ENCODE results near the gene BACH2. TPM values are rescaled to one million over a fixed set of nuclear protein-coding genes. Genes with fewer than 3 reads are reported as not detected.

The BACH2 gene
- total RNA-seq, 2 experiments from 2014 or later, result 30.3 to 31.1 TPM

DNA sequence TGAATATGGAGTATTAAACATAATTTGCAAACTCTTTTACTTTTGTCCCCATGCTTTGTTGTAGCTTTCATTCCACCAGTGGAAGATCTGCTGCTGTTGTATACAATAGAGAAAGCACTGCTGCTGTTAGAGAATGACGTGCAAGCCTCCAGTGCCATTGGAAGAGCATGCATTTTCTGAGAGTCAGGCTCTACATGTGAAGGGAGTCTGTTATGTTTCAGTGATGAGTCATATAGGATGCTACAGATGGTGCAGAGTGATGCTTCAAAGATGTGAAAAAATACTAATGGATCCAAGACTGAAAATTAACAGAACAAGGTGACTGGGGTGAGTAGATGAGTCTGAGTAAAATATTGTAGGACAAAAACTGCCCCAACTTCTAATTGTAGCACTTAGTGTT is 22.4 kb upstream of the BACH2 start:
- Mint-ChIP-seq H3K27me3 (peaks cover 10% of the 10 kb centered on the region), H3K36me3 (ENCODE audit: low read depth) (no peaks in the 10 kb centered on the region), H3K9me3 (no peaks in the 10 kb centered on the region), H3K27ac (no peak overlapping the region), H3K4me3 (no peak overlapping the region), H3K4me1 (peaks cover 10% of the 10 kb centered on the region)
- no peak for DNase-seq
- ChIA-PET POLR2A (no interaction called here), CTCF (interaction anchor here (1.9 kb wide), 1 partner anchor 75 kb away, joined by 5 read pairs; no protein-coding TSS in a partner anchor)

DNA sequence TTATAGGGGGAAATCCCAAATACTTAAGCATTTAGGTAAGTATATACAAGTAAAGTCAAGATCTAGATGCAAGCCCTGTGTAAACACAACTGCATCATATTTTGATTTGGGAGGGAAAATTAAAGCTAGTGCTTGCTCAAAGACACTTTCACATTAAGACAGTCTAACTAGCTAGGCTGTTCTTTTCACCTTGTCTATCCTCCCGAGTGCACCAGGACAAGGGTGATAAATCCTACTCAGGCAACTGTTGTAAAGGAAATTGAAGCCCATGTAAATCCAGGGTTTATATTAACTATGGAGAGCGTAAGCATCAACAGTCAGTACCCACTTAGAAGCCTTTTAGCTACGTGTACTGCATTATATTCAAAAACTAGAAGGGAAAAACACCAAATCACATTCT is 19.3 kb upstream of the BACH2 start:
- Mint-ChIP-seq H3K4me1 (peaks cover 10% of the 10 kb centered on the region), H3K36me3 (ENCODE audit: low read depth) (no peaks in the 10 kb centered on the region), H3K27me3 (peaks cover 18% of the 10 kb centered on the region), H3K9me3 (no peaks in the 10 kb centered on the region), H3K4me3 (no peak overlapping the region), H3K27ac (no peak overlapping the region)
- no peak for DNase-seq
- POLR2A ChIA-PET, result no interaction called here
- CTCF ChIA-PET, result no interaction called here

- DNase-seq, result no peak
- ChIA-PET CTCF (interaction anchor here (1.0 kb wide), 1 partner anchor 11 kb away, joined by 4 read pairs; no protein-coding TSS in a partner anchor), POLR2A (no interaction called here)
- Mint-ChIP-seq H3K4me1 (peaks cover 10% of the 10 kb centered on the region), H3K36me3 (ENCODE audit: low read depth) (no peaks in the 10 kb centered on the region), H3K4me3 (no peak overlapping the region), H3K27ac (no peak overlapping the region), H3K9me3 (no peaks in the 10 kb centered on the region), H3K27me3 (peaks cover 18% of the 10 kb centered on the region)
Observed at GRCh38 chr6:90315354-90315950, 18.8 kb upstream of the BACH2 start.

- DNase-seq, result no peak
- ChIA-PET POLR2A (no interaction called here), CTCF (interaction anchor here (1.0 kb wide), 1 partner anchor 10 kb away, joined by 4 read pairs; no protein-coding TSS in a partner anchor)
- Mint-ChIP-seq H3K4me1 (peaks cover 6% of the 10 kb centered on the region), H3K36me3 (ENCODE audit: low read depth) (no peaks in the 10 kb centered on the region), H3K9me3 (no peaks in the 10 kb centered on the region), H3K4me3 (no peak overlapping the region), H3K27ac (no peak overlapping the region), H3K27me3 (peaks cover 20% of the 10 kb centered on the region)
Observed at GRCh38 chr6:90314514-90314913, 17.9 kb upstream of the BACH2 start.

GRCh38 chr6:90311569-90311968 is 14.9 kb upstream of the BACH2 start:
- Mint-ChIP-seq H3K4me1 (no peaks in the 10 kb centered on the region), H3K4me3 (no peak overlapping the region), H3K27ac (no peak overlapping the region), H3K27me3 (peaks cover 28% of the 10 kb centered on the region), H3K36me3 (ENCODE audit: low read depth) (no peaks in the 10 kb centered on the region), H3K9me3 (no peaks in the 10 kb centered on the region)
- CTCF ChIA-PET, result no interaction called here
- no peak for DNase-seq
- POLR2A ChIA-PET, result no interaction called here

GRCh38 chr6:90305800-90306448 is 9.3 kb upstream of the BACH2 start:
- ChIA-PET POLR2A (no interaction called here), CTCF (no interaction called here)
- H3K9me3 Mint-ChIP-seq, result no peaks in the 10 kb centered on the region
- no peaks in the 10 kb centered on the region for H3K36me3 Mint-ChIP-seq (ENCODE audit: low read depth)
- H3K4me3 Mint-ChIP-seq, result no peak overlapping the region
- no peaks in the 10 kb centered on the region for H3K4me1 Mint-ChIP-seq
- H3K27ac Mint-ChIP-seq, result no peak overlapping the region
- H3K27me3 Mint-ChIP-seq, result peaks cover 44% of the 10 kb centered on the region
- DNase-seq, result no peak

GRCh38 chr6:90304308-90304707 is 7.7 kb upstream of the BACH2 start:
- Mint-ChIP-seq H3K27me3 (peaks cover 54% of the 10 kb centered on the region), H3K36me3 (ENCODE audit: low read depth) (no peaks in the 10 kb centered on the region), H3K4me3 (no peak overlapping the region), H3K4me1 (no peaks in the 10 kb centered on the region), H3K9me3 (no peaks in the 10 kb centered on the region), H3K27ac (no peak overlapping the region)
- ChIA-PET CTCF (interaction anchor here (1.0 to 1.7 kb wide), 2 partner anchors 11 to 16 kb away, joined by 3 to 4 read pairs; no protein-coding TSS in a partner anchor), POLR2A (interaction anchor here (1.3 kb wide), 1 partner anchor 9 kb away, joined by 4 read pairs; no protein-coding TSS in a partner anchor)
- no peak for DNase-seq

- Mint-ChIP-seq H3K4me3 (no peak overlapping the region), H3K27me3 (peaks cover 65% of the 10 kb centered on the region), H3K27ac (no peak overlapping the region), H3K4me1 (no peaks in the 10 kb centered on the region), H3K36me3 (ENCODE audit: low read depth) (no peaks in the 10 kb centered on the region), H3K9me3 (no peaks in the 10 kb centered on the region)
- DNase-seq, result no peak
- POLR2A ChIA-PET, result no interaction called here
- CTCF ChIA-PET, result interaction anchor here (1.1 kb wide), 1 partner anchor 90 kb away, joined by 5 read pairs; no protein-coding TSS in a partner anchor
Observed at GRCh38 chr6:90303039-90303438, 6.4 kb upstream of the BACH2 start.

GRCh38 chr6:90302320-90302719 is 5.7 kb upstream of the BACH2 start:
- no peak overlapping the region for H3K27ac Mint-ChIP-seq
- H3K9me3 Mint-ChIP-seq, result no peaks in the 10 kb centered on the region
- H3K36me3 Mint-ChIP-seq (ENCODE audit: low read depth), result no peaks in the 10 kb centered on the region
- ChIA-PET POLR2A (no interaction called here), CTCF (no interaction called here)
- DNase-seq, result no peak
- H3K4me1 Mint-ChIP-seq, result no peaks in the 10 kb centered on the region
- no peak overlapping the region for H3K4me3 Mint-ChIP-seq
- peaks cover 69% of the 10 kb centered on the region for H3K27me3 Mint-ChIP-seq

DNA sequence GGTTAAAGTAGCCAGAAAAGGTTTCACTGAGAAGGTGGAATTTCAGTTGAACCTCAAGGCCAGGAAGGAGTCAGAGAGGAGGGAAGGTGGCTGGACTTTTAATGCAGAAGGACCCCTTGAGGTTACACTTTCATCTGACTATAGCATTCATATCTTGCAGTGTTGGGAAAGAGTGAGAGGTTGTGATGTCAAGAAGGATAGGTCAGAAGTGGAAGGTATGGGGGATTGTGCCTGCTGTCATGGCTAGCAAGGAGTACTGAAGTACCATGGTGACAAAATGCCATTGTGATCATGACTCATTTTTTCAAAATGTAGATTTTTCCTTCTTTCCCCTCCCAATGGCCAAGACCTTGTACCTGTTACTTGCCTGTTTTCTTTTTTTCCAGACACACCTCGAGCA is 5.2 kb upstream of the BACH2 start:
- Mint-ChIP-seq H3K4me3 (no peak overlapping the region), H3K36me3 (ENCODE audit: low read depth) (no peaks in the 10 kb centered on the region), H3K27ac (no peak overlapping the region), H3K27me3 (peaks cover 65% of the 10 kb centered on the region), H3K4me1 (no peaks in the 10 kb centered on the region), H3K9me3 (no peaks in the 10 kb centered on the region)
- no peak for DNase-seq
- ChIA-PET CTCF (no interaction called here), POLR2A (no interaction called here)

DNA sequence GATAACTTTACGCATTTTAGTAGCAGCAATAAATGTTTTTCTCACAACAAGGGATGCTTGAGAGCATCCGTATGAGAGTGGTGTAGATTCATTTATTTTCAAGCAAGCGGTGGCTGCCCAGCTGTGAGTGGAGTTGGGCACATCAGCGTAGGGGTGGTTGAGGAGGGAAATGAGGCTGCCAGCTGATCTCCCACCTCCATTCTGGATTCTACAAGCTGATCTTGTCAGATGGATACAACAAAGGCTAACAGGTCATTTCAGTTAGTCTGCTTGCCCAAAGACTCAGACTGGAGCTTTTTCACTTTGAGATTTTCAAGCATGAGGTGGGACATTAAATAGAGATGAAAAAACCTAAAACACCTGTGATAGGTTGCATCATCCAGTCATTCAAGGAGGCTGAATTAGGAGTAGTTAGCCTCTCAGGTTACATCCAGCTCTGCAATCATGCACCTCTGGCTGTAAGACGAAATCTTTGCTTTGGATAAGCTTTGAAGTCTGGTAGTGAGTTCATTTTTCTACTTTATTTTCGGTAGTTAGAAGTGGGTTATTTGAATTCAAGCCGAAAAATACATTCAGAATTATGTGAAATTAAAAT is 1.9 kb upstream of the BACH2 start:
- H3K27ac Mint-ChIP-seq, result no peak overlapping the region
- ChIA-PET CTCF (interaction anchor here (1.2 to 1.6 kb wide), 5 partner anchors 10 to 180 kb away, joined by 3 to 6 read pairs (median 4); no protein-coding TSS in a partner anchor), POLR2A (interaction anchor here (1.7 to 5.9 kb wide), 2 partner anchors 12 to 104 kb away, joined by 5 to 101 read pairs; no protein-coding TSS in a partner anchor)
- no peak for DNase-seq
- peaks cover 13% of the 10 kb centered on the region for H3K4me1 Mint-ChIP-seq
- H3K9me3 Mint-ChIP-seq, result no peaks in the 10 kb centered on the region
- no peak overlapping the region for H3K4me3 Mint-ChIP-seq
- H3K27me3 Mint-ChIP-seq, result peaks cover 53% of the 10 kb centered on the region
- peaks cover 8% of the 10 kb centered on the region for H3K36me3 Mint-ChIP-seq (ENCODE audit: low read depth)

DNA sequence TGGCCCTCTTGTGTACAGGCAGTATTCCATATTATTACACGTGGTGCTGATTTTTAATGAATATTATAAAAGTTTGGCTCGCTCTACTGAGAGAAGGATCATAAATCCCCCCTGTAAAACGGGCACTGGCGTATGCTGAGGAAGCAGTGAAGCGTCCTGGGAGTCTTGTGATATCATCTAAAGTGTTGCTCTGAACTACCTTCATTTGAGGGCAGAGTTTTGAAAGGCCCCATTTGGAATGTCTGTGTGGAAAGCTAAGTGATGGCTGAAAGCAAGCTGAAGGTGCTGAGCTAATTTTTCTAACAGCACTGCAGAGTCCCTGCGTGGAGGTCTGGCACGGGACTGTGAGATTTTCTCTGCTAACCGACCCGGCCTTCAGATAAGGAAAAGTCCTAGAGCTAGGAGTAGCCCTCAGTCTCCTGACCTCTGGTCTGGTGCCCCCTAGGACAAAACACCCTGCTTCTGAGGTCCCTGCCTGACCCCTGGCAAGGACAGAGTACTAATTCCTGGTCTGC is 1.3 kb upstream of the BACH2 start:
- Mint-ChIP-seq H3K27ac (no peak overlapping the region), H3K36me3 (ENCODE audit: low read depth) (peaks cover 8% of the 10 kb centered on the region), H3K27me3 (peaks cover 47% of the 10 kb centered on the region), H3K4me3 (peak overlapping the region; percentile 60), H3K4me1 (peaks cover 19% of the 10 kb centered on the region), H3K9me3 (no peaks in the 10 kb centered on the region)
- POLR2A ChIA-PET, result interaction anchor here (1.7 to 6.2 kb wide), 3 partner anchors 12 to 176 kb away, joined by 5 to 101 read pairs (median 76); no protein-coding TSS in a partner anchor
- DNase-seq, result no peak
- CTCF ChIA-PET, result interaction anchor here (1.2 to 1.7 kb wide), 6 partner anchors 10 to 357 kb away, joined by 3 to 6 read pairs (median 4); no protein-coding TSS in a partner anchor

Data from activated CD4-positive, alpha-beta memory T cell treated with anti-CD3 and anti-CD28 coated beads, Interleukin-2, amount 10 ng/mL, durations not matched to agents 7 days and 5 days (primary cell).